Fibroblast of lung (primary cell): Measurements from ENCODE around the gene GRK4. TPM values are rescaled to one million over a fixed set of nuclear protein-coding genes. Genes with fewer than 3 reads are reported as not detected.

Source experiments
- DNase-seq, 2 donors: peaks; one replicate each; pipeline versions ENCODE4 v3.0.0 to v3.0.0-alpha.2; 2010; ENCODE audit warnings: low read depth in 2 of 2
- H2AFZ ChIP-seq: 2 replicates; pipeline ENCODE4 v1.5.1; 2012; ENCODE audit warnings: low read length, control low read depth, inconsistent platforms
- H3K27ac ChIP-seq: 2 replicates; pipeline ENCODE4 v1.5.1; 2011; ENCODE audit warnings: low read length, control low read depth; ENCODE audit not compliant: insufficient read depth
- H3K27me3 ChIP-seq: 2 replicates; pipeline ENCODE4 v1.5.1; 2011; ENCODE audit warnings: mild to moderate bottlenecking, low read length; ENCODE audit not compliant: control insufficient read depth, insufficient read depth
- H3K36me3 ChIP-seq: 2 replicates; pipeline ENCODE4 v1.5.1; 2011; ENCODE audit warnings: low read length; ENCODE audit not compliant: control insufficient read depth, insufficient read depth
- H3K4me1 ChIP-seq: 2 replicates; pipeline ENCODE4 v1.5.1; 2011; ENCODE audit warnings: low read length; ENCODE audit not compliant: control insufficient read depth, insufficient read depth; ENCODE audit errors: extremely low read depth
- H3K4me2 ChIP-seq: 2 replicates; pipeline ENCODE4 v1.5.1; 2011; ENCODE audit warnings: low read length, control low read depth; ENCODE audit not compliant: insufficient read depth; ENCODE audit errors: extremely low read depth
- H3K4me3 ChIP-seq, 4 experiments: fragments of 200-600 bp in 1 of 4; sonication (generic) in 1 of 4; replicated peaks in 1 of 4; 2 replicates each; pipeline ENCODE4 v1.5.1; 2011 to 2016; ENCODE audit warnings: low read length in 4 of 4, low read depth in 3 of 4, mild to moderate bottlenecking in 3 of 4, control low read depth in 2 of 4, inconsistent platforms in 1 of 4, mixed read lengths in 1 of 4; ENCODE audit not compliant: insufficient read depth in 1 of 4; ENCODE audit errors: control extremely low read depth in 1 of 4
- H3K79me2 ChIP-seq: 2 replicates; pipeline ENCODE4 v1.5.1; 2012; ENCODE audit warnings: mild to moderate bottlenecking, low read length, inconsistent platforms; ENCODE audit not compliant: control insufficient read depth, insufficient read depth
- H3K9ac ChIP-seq: 2 replicates; pipeline ENCODE4 v1.5.1; 2011; ENCODE audit warnings: mild to moderate bottlenecking, low read length, control low read depth; ENCODE audit not compliant: insufficient read depth
- H3K9me3 ChIP-seq: 2 replicates; pipeline ENCODE4 v1.5.1; 2012; ENCODE audit warnings: low read depth, low read length; ENCODE audit not compliant: control insufficient read depth, insufficient read depth
- H4K20me1 ChIP-seq: 2 replicates; pipeline ENCODE4 v1.5.1; 2011; ENCODE audit warnings: low read length; ENCODE audit not compliant: control insufficient read depth, insufficient read depth; ENCODE audit errors: extremely low read depth
- CTCF ChIP-seq, 2 donors: IDR thresholded peaks in 1 of 2; conservative IDR thresholded peaks in 1 of 2; 1 replicate in 1 of 2; 2 replicates in 1 of 2; pipeline ENCODE4 v1.5.1; 2011 to 2012; ENCODE audit warnings: low read length in 2 of 2, control low read depth in 1 of 2, inconsistent platforms in 1 of 2, low read depth in 1 of 2, mild to moderate bottlenecking in 1 of 2
- EZH2 ChIP-seq: IDR thresholded peaks from 2 replicates; pipeline ENCODE4 v1.5.1; 2012; ENCODE audit warnings: low read length, control low read depth, mild to moderate bottlenecking; ENCODE audit errors: missing control alignments
- polyA plus RNA-seq, 2 donors: library from polyadenylated mRNA; depleted of rRNA in 1 of 2; stranded (reverse) in 1 of 2; unstranded in 1 of 2; fragments of >200 nt; gene quantifications; 2 replicates each; pipeline ENCODE4 v1.2.1, GENCODE V29; 2011 to 2012; ENCODE audit warnings: missing spikeins in 1 of 2
- total RNA-seq: library from RNA; depleted of rRNA; stranded (reverse); fragments of >200 nt; gene quantifications from 2 replicates; pipeline ENCODE4 v1.2.1, GENCODE V29; 2014

GRK4 gene
- total and polyA plus RNA-seq, 2 donors (not counting 1 experiment from before 2014, with no cell fraction given): 4.4 to 5.9 TPM

GRCh38 chr4:3017504-3017903, 54.1 kb downstream of the GRK4 start:
- peak in 1 of 2 donors; percentile 72 for DNase-seq
- no peaks in the 10 kb centered on the region for H3K36me3 ChIP-seq
- no peak overlapping the region for H3K4me3 ChIP-seq
- no peak overlapping the region for H2AFZ ChIP-seq
- no peak overlapping the region for H3K4me2 ChIP-seq
- H4K20me1 ChIP-seq: no peaks in the 10 kb centered on the region
- no peak for TF ChIP-seq EZH2
- no peak for TF ChIP-seq CTCF (conservative IDR thresholded peaks at IDR 0.05 in 1 of 2, IDR thresholded peaks at IDR 0.05 in 1 of 2; ENCODE audit: low read depth in 1 of 2, low read length in 2 of 2)
- H3K4me1 ChIP-seq: no peaks in the 10 kb centered on the region
- no peaks in the 10 kb centered on the region for H3K27me3 ChIP-seq
- H3K79me2 ChIP-seq: no peaks in the 10 kb centered on the region
- H3K9me3 ChIP-seq: no peaks in the 10 kb centered on the region
- H3K9ac ChIP-seq: no peak overlapping the region
- no peak overlapping the region for H3K27ac ChIP-seq

DNA sequence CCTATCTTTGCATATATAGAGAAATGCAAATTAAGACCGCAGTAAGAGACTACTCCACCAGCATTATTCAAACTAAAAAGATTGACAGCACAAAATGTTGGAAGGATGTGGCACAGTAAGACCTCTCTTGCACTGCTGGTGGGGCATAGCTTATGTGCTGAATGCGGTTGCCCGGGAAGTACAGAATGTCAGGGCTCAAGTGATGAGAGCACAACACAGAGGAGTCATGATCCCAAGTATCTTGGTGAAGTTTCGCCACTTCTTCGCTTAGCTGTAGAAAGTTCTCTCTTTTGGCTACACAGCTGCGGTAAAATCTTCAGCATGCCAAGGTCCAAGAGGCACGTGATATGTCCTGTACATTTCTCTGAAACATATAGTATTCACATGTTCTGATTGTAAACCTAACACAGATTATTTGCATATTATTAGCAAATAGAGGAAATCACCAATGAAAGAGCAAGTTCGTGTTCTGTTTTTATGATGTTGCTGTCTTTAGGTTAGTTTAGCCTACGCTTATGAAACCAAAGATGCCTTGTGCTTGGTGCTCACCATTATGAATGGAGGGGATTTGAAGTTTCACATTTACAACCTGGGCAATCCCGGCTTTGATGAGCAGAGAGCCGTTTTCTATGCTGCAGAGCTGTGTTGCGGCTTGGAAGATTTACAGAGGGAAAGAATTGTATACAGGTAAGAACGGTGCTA, 55.9 kb downstream of the GRK4 start:
- H3K79me2 ChIP-seq: no peaks in the 10 kb centered on the region
- H3K27me3 ChIP-seq: peaks cover 3% of the 10 kb centered on the region
- no peaks in the 10 kb centered on the region for H3K4me1 ChIP-seq
- no peaks in the 10 kb centered on the region for H3K9me3 ChIP-seq
- TF ChIP-seq CTCF (conservative IDR thresholded peaks at IDR 0.05 in 1 of 2, IDR thresholded peaks at IDR 0.05 in 1 of 2; ENCODE audit: low read depth in 1 of 2, low read length in 2 of 2) (no peak), EZH2 (no peak)
- no peak for DNase-seq
- no peak overlapping the region for H3K27ac ChIP-seq
- H3K4me3 ChIP-seq: no peak overlapping the region
- no peaks in the 10 kb centered on the region for H4K20me1 ChIP-seq
- no peak overlapping the region for H3K4me2 ChIP-seq
- H3K36me3 ChIP-seq: no peaks in the 10 kb centered on the region
- H3K9ac ChIP-seq: no peak overlapping the region
- no peak overlapping the region for H2AFZ ChIP-seq

GRCh38 chr4:3021127-3021526, 57.8 kb downstream of the GRK4 start:
- TF ChIP-seq EZH2 (no peak), CTCF (conservative IDR thresholded peaks at IDR 0.05 in 1 of 2, IDR thresholded peaks at IDR 0.05 in 1 of 2; ENCODE audit: low read depth in 1 of 2, low read length in 2 of 2) (no peak)
- no peak overlapping the region for H3K27ac ChIP-seq
- H2AFZ ChIP-seq: no peak overlapping the region
- H3K9ac ChIP-seq: no peak overlapping the region
- H3K27me3 ChIP-seq: peaks cover 3% of the 10 kb centered on the region
- no peak overlapping the region for H3K4me2 ChIP-seq
- no peaks in the 10 kb centered on the region for H4K20me1 ChIP-seq
- H3K79me2 ChIP-seq: no peaks in the 10 kb centered on the region
- H3K36me3 ChIP-seq: no peaks in the 10 kb centered on the region
- no peak for DNase-seq
- no peaks in the 10 kb centered on the region for H3K9me3 ChIP-seq
- no peaks in the 10 kb centered on the region for H3K4me1 ChIP-seq
- H3K4me3 ChIP-seq: no peak overlapping the region
